Adrenal gland (tissue), 5 donors: Measurements from ENCODE around the gene RPP40.

ENCODE experiments used
- POLR2A ChIP-seq, 2 donors: fragments of 450-650 bp; IDR thresholded peaks; one replicate each; pipeline ENCODE4 v1.6.1; 2017; ENCODE audit warnings: antibody characterized with exemption in 2 of 2, mild to moderate bottlenecking in 2 of 2, moderate library complexity in 1 of 2
- TF ChIP-seq, protein P1 (sequence below), 6 experiments: fragments of 450-650 bp in 4 of 6; fragments of 200-600 bp in 2 of 6; sonication (generic) in 1 of 6; IDR thresholded peaks; 1 replicate in 5 of 6; 2 replicates in 1 of 6; pipeline versions ENCODE4 v1.5.1 to v1.8.0; 2016 to 2021; ENCODE audit warnings: antibody characterized with exemption in 6 of 6, mild to moderate bottlenecking in 2 of 6, moderate library complexity in 1 of 6
- donor health status: DM: no; HTN: no; CAD: no.

DNA sequence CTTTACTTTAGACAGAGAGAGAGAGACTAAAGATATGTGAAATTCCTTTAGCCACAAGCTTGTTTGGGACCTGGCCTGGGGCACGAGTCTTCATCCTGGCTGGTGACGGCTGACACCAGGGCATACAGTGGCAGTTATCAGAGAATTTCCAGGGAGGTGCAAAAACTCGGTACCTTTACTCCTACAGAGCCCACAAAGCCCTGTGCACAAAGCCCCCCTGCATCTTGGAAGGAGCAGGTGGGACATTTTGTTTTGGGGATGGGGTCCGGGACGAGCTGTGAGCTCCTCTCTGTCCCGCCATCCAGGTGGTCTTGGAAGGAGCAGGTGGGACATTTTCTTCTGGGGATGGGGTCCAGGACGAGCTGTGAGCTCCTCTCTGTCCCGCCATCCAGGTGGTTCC lies 28.9 kb downstream of the RPP40 start:
- TF ChIP-seq, protein P1, sequence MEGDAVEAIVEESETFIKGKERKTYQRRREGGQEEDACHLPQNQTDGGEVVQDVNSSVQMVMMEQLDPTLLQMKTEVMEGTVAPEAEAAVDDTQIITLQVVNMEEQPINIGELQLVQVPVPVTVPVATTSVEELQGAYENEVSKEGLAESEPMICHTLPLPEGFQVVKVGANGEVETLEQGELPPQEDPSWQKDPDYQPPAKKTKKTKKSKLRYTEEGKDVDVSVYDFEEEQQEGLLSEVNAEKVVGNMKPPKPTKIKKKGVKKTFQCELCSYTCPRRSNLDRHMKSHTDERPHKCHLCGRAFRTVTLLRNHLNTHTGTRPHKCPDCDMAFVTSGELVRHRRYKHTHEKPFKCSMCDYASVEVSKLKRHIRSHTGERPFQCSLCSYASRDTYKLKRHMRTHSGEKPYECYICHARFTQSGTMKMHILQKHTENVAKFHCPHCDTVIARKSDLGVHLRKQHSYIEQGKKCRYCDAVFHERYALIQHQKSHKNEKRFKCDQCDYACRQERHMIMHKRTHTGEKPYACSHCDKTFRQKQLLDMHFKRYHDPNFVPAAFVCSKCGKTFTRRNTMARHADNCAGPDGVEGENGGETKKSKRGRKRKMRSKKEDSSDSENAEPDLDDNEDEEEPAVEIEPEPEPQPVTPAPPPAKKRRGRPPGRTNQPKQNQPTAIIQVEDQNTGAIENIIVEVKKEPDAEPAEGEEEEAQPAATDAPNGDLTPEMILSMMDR (IDR thresholded peaks at IDR 0.05): no peak
- no peak for TF ChIP-seq POLR2A (IDR thresholded peaks at IDR 0.05)
